Neural progenitor cell (in vitro differentiated cells): Measurements from ENCODE around the gene CFAP74.

Source experiments
- EZH2 ChIP-seq: fragments of 200-600 bp; sonication (generic); IDR thresholded peaks from 2 replicates; pipeline ENCODE4 v1.6.1; 2017; ENCODE audit warnings: antibody characterized with exemption, mild to moderate bottlenecking, moderate library complexity
- EZH2phosphoT487 ChIP-seq: fragments of 200-600 bp; sonication (generic); IDR thresholded peaks from 2 replicates; pipeline ENCODE4 v1.6.1; 2017; ENCODE audit warnings: antibody characterized with exemption
- TF ChIP-seq, protein P1 (sequence below): fragments of 200-600 bp; sonication (generic); IDR thresholded peaks from 2 replicates; pipeline ENCODE4 v1.5.1; 2017; ENCODE audit warnings: antibody characterized with exemption, mild to moderate bottlenecking

DNA sequence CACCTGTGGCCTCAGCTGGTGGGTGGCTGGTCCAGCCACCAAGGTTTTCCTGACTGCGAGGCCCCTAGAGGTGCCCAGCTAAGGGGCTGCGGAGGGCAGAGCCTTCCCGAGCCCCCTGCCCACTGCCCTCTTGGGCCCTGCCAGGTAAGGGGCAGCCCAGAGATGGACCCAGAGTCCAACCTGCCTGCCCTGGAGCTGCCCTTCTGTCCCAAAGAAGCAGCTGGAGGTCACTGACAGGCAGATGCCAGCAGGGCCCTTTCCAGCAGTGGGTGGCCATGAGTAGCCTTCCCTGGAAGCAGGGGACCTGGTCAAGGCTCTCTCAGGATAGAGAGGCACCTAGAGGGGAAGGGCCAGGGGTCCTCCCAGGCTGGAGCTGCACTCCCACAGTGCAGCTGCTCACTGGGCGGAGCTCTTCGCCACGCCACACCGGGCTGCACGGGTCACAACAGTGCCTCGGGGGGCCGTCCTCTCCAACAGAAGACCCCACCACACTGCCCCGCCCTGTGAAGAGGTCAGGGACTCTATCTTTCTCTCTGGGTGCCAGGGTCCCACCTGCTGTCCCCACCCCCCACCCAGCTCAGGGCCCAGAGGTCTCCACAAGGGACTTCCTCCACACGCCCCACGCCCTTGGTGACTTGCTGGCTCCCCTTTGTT, 101.8 kb downstream of the CFAP74 start:
- TF ChIP-seq EZH2phosphoT487 (no peak), EZH2 (no peak)
- TF ChIP-seq, protein P1, sequence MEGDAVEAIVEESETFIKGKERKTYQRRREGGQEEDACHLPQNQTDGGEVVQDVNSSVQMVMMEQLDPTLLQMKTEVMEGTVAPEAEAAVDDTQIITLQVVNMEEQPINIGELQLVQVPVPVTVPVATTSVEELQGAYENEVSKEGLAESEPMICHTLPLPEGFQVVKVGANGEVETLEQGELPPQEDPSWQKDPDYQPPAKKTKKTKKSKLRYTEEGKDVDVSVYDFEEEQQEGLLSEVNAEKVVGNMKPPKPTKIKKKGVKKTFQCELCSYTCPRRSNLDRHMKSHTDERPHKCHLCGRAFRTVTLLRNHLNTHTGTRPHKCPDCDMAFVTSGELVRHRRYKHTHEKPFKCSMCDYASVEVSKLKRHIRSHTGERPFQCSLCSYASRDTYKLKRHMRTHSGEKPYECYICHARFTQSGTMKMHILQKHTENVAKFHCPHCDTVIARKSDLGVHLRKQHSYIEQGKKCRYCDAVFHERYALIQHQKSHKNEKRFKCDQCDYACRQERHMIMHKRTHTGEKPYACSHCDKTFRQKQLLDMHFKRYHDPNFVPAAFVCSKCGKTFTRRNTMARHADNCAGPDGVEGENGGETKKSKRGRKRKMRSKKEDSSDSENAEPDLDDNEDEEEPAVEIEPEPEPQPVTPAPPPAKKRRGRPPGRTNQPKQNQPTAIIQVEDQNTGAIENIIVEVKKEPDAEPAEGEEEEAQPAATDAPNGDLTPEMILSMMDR, result no peak
